ENCODE results near the gene PLA2G15. TPM values are rescaled to one million over a fixed set of nuclear protein-coding genes. Genes with fewer than 3 reads are reported as not detected.

PLA2G15 gene
- total and polyA plus RNA-seq, 2 donors (not counting 1 experiment from before 2014, with no cell fraction given) = 6.1 to 12.5 TPM

DNA sequence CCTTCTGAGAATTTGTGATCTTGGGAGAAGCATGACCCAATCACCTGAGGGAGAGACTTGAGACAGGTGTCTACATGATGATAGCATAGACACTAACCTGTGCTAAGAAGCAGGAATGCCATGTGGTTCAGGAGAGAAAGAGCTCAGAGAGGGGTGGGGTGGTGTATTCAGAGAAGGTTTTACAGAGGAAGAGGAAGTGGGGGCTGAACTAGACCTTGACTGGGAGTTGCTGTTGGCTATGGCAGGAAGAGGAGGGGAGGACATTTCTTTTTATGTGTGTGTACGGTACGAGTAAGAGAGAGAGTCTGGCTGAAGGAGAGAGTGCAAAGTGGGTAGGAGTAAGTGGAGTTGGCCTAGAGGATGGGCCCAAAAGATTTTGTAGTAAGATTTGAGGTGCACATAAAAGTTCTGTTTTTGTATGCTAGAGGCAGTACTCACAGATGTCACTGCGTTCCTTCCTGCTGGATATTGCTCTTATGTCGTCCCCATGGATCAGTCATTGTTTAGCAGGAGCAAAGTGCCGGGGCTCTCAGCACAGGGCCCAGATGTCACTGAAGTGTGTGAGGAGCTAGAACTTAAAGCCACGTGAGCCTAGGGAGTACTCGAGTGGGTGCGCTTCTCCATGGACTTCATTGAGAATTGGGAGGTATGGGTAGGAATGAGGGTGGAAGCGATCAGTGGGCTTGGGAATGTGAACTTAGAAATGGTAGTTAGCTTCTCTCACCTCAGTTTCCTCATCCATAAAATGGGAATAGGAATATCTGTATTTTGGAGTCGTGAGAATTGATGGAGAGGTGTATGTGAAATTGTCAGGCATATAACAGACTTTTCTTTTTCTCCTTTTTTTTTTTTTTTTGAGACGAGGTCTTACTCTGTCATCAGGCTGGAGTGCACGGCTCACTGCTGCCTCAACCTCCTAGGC is 41.2 kb downstream of the PLA2G15 start:
- TF ChIP-seq, protein P1, sequence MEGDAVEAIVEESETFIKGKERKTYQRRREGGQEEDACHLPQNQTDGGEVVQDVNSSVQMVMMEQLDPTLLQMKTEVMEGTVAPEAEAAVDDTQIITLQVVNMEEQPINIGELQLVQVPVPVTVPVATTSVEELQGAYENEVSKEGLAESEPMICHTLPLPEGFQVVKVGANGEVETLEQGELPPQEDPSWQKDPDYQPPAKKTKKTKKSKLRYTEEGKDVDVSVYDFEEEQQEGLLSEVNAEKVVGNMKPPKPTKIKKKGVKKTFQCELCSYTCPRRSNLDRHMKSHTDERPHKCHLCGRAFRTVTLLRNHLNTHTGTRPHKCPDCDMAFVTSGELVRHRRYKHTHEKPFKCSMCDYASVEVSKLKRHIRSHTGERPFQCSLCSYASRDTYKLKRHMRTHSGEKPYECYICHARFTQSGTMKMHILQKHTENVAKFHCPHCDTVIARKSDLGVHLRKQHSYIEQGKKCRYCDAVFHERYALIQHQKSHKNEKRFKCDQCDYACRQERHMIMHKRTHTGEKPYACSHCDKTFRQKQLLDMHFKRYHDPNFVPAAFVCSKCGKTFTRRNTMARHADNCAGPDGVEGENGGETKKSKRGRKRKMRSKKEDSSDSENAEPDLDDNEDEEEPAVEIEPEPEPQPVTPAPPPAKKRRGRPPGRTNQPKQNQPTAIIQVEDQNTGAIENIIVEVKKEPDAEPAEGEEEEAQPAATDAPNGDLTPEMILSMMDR (IDR thresholded peaks at IDR 0.05) = no peak
- no peak for TF ChIP-seq EZH2 (IDR thresholded peaks at IDR 0.05; ENCODE audit: borderline replicate concordance, insufficient read depth, low read depth, low read length, poor library complexity, severe bottlenecking)
- ATAC-seq (ENCODE audit: low read depth) (no peak), DNase-seq (peak; percentile 66)
- H3K4me1 Mint-ChIP-seq = peaks cover 83% of the 10 kb centered on the region
- Histone ChIP-seq H3K9me3 (ENCODE audit: control extremely low read depth in 1 of 3, control insufficient read depth in 2 of 3, insufficient read depth in 1 of 3, low read length in 2 of 3) (no peaks in the 10 kb centered on the region), H3K4me2 (replicated peaks; ENCODE audit: low read depth, low read length, poor library complexity, severe bottlenecking) (peak overlapping the region; percentile 75), H3K9ac (ENCODE audit: low read length) (peak overlapping the region; percentile 63), H3K27ac (ENCODE audit: low read length in 2 of 2) (peak overlapping the region; percentile 78 to 92), H3K79me2 (ENCODE audit: control insufficient read depth, insufficient read depth, low read length) (peaks cover 69% of the 10 kb centered on the region), H3K4me3 (ENCODE audit: control extremely low read depth in 1 of 5, extremely low read depth in 1 of 5, insufficient read depth in 1 of 5, low read depth in 2 of 5, low read length in 4 of 5) (peak overlapping the region; percentile 5 to 60 (median 39)), H3K4me1 (ENCODE audit: control insufficient read depth in 2 of 2, insufficient read depth in 2 of 2, low read length in 2 of 2) (peaks cover 85 to 100% of the 10 kb centered on the region in 2 donors), H4K20me1 (ENCODE audit: control insufficient read depth, insufficient read depth, low read length, poor library complexity, severe bottlenecking) (no peaks in the 10 kb centered on the region), H3K36me3 (replicated peaks in 1 of 2; ENCODE audit: control extremely low read depth in 1 of 2, control insufficient read depth in 1 of 2, extremely low read depth in 1 of 2, insufficient read depth in 2 of 2, low read length in 1 of 2) (peaks cover 2 to 34% of the 10 kb centered on the region in 2 experiments), H3K27me3 (replicated peaks in 1 of 4; ENCODE audit: control extremely low read depth in 1 of 4, control insufficient read depth in 3 of 4, insufficient read depth in 4 of 4, low read length in 3 of 4) (no peaks in the 10 kb centered on the region), H2AFZ (ENCODE audit: insufficient read depth, low read depth, low read length, poor library complexity, severe bottlenecking) (peak overlapping the region; percentile 9)
- POLR2A ChIA-PET = interaction anchor here (0.7 to 3.9 kb wide), 5 partner anchors 8 to 565 kb away, joined by 4 to 38 read pairs (median 11); partner anchors contain the start of genes PRMT7, SLC7A6 and SLC7A6OS
- WGBS (ENCODE audit: insufficient coverage) = 26% methylated on average over 6 of the region's 12 CpGs
- CTCF ChIA-PET = interaction anchor here (0.7 to 10.2 kb wide), 6 partner anchors 8 to 42 kb away, joined by 5 to 289 read pairs (median 10); partner anchors contain the start of genes PRMT7, SLC7A6 and SLC7A6OS
- peak overlapping the region; percentile 80 for H3K4me3 Mint-ChIP-seq
- intact Hi-C loops (cut with micrococcal nuclease) = loop anchor here (5.0 kb wide), 1 partner anchor 39 kb away; the partner anchor contains the start of gene PLA2G15
- peak overlapping the region; percentile 94 for H3K27ac Mint-ChIP-seq
- H3K27me3 Mint-ChIP-seq = no peaks in the 10 kb centered on the region
- no peaks in the 10 kb centered on the region for H3K9me3 Mint-ChIP-seq (ENCODE audit: insufficient read depth)

Data from B cell (primary cell).